DOHH2 (cell line): ENCODE results near the gene IFT25.

Experiments used
- EZH2phosphoT487 ChIP-seq: fragments of 200-600 bp; sonication (generic); IDR thresholded peaks from 2 replicates; pipeline ENCODE4 v1.6.1; 2017; ENCODE audit warnings: borderline replicate concordance, mild to moderate bottlenecking, antibody characterized with exemption, low read length, moderate library complexity, mixed read lengths
- TF ChIP-seq, protein P1 (sequence below): fragments of 200-600 bp; sonication (generic); IDR thresholded peaks from one replicate; pipeline ENCODE4 v1.5.1; 2014; ENCODE audit warnings: antibody characterized with exemption, mild to moderate bottlenecking, low read depth, low read length; ENCODE audit not compliant: poor library complexity, severe bottlenecking

DNA sequence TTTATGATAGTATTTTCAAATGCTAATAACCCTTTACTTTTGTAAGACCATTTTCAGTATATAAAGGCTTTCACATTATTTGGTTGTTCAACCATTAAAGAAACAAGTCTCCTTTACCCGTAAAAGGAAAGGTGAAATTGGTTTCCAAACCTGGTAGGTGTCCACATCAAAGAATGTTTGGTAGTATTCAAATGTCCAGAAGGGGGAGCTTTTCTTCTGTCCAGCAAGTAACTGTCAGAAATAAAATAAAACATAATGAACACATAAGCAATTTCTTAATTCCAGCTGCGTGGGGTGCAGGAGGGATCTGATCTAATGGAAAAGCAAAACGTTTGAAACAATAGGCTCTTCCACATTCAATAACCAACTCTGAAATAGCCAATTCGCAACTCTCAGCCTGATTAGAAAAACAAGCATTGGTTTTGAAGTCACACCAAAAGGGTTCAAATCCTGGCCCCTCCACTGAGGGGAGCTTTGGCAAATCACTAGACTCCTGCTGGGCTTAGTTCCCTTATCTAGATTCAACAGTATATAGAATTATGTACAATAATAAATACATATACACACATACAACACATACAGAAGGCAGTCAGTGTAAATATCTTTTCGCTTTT is 66.9 kb downstream of the IFT25 start:
- no peak for TF ChIP-seq EZH2phosphoT487
- TF ChIP-seq, protein P1, sequence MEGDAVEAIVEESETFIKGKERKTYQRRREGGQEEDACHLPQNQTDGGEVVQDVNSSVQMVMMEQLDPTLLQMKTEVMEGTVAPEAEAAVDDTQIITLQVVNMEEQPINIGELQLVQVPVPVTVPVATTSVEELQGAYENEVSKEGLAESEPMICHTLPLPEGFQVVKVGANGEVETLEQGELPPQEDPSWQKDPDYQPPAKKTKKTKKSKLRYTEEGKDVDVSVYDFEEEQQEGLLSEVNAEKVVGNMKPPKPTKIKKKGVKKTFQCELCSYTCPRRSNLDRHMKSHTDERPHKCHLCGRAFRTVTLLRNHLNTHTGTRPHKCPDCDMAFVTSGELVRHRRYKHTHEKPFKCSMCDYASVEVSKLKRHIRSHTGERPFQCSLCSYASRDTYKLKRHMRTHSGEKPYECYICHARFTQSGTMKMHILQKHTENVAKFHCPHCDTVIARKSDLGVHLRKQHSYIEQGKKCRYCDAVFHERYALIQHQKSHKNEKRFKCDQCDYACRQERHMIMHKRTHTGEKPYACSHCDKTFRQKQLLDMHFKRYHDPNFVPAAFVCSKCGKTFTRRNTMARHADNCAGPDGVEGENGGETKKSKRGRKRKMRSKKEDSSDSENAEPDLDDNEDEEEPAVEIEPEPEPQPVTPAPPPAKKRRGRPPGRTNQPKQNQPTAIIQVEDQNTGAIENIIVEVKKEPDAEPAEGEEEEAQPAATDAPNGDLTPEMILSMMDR = peak; percentile 71
